GM19193 (cell line): Measurements from ENCODE around the gene PTX3.

Experiments
- POLR2A ChIP-seq: IDR thresholded peaks from 4 replicates; pipeline ENCODE4 v1.6.1; 2011; ENCODE audit not compliant: insufficient read depth, insufficient read length; ENCODE audit errors: extremely low read depth

PTX3 gene

DNA sequence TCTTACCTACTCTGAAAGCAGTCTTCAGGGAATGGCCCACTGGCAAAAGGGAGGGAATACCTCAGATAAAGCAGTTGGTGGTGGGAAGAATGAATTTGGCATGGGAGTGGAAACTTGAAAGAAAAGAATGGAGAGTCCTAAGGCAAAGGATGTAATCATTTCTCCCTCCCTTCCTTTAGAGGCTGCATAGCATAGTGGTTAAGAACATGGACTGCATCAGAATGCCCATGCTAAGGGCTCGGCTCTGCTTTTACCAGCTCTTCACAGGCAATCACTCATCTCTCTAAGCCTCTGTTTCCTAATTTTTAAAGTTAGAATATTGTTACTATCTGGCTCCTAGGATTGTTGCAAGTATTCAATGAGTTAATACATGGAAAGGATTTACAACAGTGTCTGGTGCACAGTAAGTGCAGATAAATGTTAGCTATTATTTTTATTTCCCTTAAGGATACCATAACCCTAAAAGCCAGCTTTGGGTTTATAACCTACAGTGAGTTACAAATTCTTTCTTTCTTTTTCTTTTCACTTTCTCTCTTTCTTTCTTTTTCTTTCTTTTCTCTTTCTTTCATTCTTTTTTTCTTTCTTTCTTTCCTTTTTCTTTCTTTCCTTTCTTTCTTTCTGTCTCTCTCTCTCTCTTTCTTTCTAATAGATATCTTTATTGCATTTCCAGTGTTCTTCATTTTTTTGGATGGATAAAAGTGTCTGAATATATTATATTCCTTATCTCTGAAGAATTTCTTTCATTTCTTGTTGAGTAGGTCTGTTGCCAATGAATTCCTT lies 43.0 kb downstream of the PTX3 start:
- no peak for TF ChIP-seq POLR2A

DNA sequence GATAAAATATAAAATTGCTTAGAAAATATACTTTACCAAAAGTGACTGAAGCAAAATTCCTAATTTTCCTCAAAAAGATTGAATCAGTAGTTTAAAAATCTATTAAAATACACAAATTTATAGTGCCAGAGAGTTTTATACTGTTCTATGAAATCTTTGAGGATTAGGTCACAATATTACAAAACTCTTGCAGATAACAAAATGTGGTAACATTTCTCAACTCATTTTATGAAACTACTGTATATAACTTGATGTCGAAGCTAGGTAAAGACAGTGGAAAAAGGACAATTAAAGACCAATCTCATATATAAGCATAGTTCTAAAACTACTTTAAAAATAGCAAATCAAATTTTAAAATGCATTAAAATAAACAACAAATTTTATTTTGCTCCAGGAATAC lies 50.7 kb downstream of the PTX3 start:
- TF ChIP-seq POLR2A: no peak

- TF ChIP-seq POLR2A: no peak
These were observed 51.5 kb downstream of the PTX3 start for GRCh38 chr3:157488144-157488543.

DNA sequence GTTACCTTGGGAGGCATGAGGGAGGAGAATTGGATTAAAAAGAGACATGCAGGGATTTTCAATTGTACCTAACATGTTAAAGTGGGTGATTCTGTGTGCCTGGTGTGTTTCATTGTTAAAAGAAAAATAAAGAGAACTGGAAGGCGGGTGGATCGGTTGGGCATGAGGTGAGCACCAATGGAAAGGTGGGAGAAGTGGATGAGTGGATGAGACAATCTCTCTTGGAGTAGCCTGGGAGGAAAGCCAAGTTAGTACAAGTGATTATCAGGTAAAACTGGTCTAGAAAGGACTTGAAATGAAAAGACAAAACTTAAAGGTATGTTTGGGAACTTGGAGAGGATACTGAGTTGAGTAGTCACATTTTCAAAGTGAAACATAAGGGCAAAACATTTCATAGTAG lies 54.5 kb downstream of the PTX3 start:
- no peak for TF ChIP-seq POLR2A
